HG02852 (cell line): Measurements from ENCODE around the gene RUNX3.
"Not testable (repeated sequence)": the region's sequence is repeated elsewhere in the genome, so short reads cannot be mapped to it uniquely, and the experiment has no call there.

Experiments used
- ATAC-seq: cut with Tn5 transposase; IDR thresholded peaks from one replicate; pipeline ENCODE4 v1.9.1; 2021; ENCODE audit warnings: mild to moderate bottlenecking, moderate library complexity; ENCODE audit not compliant: unreplicated experiment

The RUNX3 gene

DNA sequence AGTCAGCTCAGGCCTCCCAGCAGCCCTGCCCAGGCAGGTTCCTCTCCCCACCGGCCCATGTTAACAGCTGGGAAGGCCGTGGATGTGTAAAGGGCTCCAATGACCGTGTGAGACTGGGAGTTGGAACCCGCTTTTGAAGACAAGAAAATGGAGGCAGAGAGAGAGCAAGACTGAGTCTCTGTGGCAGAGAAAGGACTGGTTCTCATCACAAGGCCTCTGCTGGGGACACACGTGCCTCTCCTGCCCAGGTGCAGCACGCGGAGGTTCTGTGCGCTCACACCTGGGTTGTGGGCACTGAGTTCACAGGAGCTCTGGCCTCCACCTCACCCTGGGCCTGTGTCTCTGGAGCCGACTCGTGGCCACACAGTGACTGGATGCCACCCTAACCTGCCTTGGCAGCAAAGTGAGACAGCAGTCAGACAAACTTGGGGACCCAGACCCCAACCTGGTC is 27.0 kb downstream of the RUNX3 start:
- ATAC-seq, result no peak

DNA sequence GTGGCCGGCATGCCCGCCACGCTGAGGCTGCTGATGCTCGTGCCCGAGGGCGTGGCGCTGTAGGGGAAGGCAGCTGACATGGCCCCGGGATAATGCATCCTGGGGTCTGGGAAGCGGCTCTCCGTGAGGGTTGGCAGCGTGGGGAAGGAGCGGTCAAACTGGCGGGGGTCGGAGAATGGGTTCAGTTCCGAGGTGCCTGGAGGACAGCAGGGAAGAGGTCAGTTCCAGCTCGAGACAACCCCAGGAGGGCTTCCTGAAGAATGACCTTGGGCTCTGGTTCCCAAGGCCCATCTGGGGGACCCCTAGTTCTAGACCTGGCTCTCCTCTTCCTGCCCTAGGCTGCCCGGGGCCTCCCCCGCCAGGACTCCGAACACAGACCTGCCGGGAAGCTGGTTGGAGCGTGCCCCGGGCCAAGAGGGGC is 27.6 kb downstream of the RUNX3 start:
- ATAC-seq, result no peak

DNA sequence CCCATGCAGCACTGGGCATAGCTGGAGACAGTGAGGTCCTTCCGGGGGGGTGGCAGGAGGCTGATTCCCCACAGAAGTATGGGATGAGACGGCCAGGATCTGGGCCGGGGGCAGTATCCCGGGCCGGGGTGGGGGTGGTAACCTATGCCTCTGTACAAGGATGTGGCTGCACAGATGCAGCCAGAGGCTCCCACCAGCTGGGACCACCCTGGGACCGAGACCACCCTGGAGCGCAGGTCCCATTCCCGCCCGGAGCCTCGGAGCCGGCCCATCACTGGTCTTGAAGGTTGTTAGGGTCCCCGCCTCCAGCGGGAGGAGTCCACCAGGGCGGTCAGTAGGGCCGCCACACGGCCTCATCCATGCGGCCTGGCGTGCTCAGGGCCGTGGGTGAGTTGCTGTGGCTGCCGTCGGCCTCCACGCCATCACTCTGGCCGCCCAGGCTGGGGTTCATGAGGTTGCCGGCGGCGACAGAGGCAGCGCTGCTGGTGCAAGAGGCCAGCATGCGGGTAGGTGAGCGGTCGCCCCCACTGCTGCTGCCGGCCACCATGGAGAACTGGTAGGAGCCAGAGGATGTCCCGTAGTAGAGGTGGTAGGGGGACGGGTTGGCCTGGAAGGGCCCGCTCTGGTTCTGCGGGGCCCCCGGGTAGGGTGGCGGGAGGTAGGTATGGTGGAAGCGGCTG is 28.1 kb downstream of the RUNX3 start:
- no peak for ATAC-seq

DNA sequence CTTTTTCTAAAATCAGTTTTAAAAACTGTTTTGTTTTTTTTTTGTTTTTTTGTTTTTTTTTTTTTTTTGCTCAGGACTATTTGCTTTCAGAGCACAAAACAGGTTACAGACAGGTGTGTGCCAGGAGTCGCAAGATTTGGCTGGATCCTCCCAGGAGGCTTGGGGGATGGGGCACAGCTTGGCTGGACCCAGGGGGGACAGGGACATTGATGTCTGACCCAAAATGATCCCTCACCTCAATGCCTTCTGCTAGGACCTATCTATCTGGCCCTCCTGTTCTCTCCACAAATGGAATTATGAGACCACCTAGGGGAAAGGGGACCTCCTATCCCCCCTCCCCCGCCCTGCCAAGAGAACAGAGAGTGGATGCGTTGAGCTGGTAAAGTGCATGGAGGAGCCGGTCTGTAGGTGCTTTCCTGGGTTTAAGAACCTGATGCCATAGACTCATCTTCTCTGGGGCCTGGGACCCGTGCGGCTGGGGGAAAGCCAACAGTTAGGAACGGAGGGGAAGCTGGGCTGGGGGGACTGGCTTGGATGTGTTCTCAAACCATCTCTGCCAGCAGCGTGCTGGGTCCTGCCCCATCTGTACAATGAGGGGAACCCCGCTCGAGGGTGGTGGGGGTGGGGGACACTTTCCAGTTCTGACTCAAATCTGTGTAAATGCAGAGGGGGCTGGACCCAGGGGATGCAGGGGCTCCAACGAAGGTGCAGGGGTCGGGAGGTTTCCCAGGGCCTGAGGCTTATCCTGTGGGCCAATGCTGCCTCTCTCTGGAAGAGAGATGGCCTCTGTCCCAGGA is 28.9 kb downstream of the RUNX3 start:
- ATAC-seq, result no peak

DNA sequence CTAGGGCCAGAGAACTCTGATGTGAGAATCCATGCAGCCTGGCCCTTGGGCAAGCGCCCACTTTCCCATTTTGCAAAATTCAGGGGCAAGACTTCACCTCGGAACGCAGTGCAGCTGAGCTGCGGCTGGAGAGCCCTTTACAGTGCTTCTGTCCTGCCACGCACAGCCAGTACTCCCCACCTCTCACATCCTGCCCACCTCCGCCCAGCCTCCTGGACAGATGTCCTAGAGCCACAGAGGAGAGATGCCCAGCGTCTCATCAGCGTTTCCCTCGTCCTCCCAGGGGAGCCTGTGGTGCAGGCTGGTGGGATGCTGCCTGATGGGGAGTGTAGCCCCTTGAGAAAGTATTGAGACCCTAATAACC is 29.6 kb downstream of the RUNX3 start:
- ATAC-seq, result no peak

DNA sequence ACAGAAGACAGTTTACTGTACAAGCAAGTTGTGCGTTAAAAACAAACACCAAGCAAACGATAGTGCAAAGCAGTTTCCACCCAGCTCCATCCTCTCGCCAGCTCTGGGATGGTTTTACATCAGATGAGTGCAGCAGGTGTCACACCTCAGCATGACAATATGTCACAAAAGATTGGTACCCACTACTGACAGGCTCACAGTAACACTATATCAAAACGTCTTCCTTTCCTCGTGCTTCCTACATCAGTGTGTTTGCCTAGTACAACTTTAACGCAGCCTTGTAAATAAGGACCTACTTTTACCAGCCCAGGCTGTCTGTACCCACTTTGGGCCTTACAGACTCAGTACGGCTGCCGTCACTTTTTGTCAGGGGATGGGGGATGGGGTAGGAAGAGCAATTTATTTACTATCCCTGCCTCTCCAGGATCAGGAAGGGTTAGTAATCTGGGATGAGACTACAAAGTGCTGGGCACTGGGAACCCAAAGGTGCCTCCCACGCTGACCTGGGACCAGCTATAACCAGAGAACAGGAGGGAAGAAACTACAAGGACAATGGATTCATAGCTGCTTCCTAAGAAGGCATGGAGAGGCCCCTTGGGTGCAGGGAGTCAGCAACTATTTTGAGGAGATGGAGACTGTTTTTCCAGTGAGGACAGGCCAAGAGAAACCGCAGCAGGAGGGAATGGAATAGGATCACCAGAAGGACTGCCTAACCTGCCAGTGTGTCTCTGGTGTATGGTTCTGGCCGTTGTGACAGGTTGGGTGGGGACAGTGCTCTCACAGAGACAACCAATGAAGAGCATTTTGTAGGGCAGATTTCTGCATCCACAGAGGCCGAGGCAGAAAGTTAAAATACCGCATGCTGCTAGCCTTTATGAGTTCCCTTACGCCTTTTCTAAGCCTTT is 30.2 kb downstream of the RUNX3 start:
- ATAC-seq, result no peak

DNA sequence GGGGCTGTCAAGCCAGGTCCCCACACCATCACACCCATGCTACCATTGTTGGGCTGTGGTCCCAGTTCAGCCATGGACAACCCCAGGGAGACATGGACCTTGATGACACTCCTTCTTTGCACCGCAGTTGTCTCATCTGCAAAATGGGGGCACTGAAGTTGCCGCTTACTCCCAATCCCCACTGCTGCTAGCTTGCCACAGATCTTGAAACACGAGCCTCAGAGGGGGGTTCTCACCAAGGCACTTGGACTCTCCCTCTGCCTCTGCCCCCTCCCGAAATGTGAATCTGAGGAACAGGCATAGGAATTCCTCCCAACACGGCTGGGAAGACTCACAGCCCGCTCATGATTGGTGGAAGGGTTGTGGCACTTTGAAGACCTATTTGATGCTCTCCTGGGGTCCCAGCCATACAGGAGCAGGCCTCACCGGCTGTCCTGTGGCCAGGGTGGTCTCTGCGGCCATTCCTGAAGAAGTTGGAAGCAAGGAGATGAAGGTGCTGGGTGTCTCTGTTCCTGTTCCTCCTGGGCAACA is 31.1 kb downstream of the RUNX3 start:
- no peak for ATAC-seq

DNA sequence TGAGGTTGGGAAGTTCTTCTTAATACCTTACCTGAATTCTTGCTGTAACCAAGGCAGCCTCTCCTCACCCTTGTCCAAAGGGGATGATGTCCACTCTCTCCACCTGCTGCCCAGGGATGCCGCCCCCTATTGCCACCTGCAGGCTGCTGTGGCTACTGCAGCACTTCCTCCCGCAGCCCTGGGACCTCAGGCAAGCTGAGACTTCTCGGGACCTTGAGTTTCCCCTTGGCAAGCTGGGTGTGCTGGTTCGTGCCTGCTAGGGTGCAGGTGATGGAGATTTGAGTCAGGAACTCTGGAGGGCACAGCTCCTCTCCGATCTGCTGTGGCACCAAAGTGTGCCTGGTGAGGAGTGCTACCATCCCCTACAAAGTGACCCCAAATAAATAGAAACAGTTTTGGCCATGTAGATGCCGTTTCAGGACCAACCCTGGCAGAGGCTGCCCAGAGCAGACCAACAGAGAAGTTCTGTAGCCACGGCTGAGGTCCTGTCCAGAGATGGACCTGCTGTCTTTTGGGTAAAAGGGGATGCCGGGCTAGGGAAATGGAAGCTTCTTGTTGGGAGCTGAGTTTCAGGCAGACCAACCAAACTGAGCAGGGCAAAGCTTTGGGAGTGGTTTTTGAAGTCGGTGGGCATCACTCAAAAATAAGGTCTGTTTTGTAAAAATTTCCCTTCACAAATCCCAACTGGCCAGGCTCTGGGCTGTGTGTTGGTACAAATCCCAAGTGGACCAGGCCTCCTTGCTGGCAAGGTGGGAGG is 31.7 kb downstream of the RUNX3 start:
- ATAC-seq, result no peak

DNA sequence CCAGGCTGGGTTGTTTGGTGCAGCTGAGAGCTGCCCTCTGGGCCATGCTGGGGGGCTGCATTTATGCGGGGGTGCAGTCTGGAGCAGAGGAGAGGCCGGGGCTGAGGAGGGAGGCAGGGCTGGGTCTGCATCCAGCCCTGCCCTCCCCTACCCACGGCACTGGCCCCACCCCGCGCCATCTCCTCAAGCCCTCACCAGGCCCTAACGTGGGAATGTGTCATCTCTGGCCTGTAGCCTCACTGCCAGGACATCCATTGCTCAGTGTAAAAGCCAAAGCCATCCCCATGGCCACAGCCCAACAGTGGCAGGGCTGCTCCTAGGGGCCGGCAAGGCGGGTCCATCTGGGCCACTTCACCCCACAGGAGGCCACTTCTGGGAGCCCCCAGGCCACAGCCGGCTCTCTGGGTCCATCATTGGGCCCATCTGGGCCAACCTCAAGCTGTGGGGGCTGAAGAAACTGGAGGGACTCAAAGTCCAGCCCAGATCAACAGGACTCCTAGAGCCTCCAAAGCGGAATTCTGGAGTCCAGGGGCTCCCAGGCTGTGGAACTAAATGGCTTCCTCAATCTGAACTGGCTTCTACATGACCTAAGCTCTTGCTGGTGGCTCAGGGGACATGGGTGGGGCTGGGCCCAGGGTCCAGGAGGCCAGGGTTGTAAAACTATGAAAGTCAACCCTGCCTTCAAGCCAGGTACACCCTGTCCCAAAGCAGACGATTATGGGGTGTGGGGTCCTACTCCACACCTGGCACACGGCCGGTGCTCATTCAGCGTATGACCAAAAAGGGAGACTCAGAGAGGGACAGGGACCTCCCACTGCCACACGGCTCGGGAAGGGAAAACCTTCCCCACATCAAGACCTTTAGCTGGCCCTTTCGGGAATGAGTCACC is 32.6 kb downstream of the RUNX3 start:
- ATAC-seq, result no peak

DNA sequence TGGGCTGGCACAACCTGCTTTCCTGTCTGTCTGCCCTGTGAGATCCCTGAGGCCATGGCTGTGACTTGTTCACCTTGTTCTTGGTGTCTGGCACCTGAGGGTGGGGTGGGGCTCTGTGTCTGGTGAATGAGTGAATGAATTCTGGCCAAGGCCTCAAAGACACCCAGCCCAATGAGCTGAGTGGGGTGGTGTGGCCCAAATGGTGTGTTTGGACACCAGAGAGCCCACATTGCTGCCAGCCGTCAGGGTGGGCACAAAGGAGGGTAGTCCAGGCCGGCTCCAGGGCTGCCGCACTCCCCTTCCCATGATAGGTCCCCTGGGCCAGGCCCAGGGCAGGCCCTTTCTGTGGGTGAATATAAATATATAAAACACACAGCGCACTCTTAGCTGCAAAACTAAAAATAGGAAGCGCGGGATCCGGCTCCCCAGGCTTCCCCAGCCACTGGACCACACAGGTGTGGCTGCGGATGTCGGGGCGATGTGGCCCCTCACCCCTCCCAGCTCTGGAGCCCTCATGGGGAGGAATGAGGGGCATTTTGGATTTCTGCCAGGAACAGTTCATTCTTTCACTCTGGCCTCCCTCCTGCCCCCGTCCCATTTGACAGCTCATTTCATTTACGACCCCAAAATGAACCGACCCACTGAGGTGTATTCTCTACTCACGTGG is 33.3 kb downstream of the RUNX3 start:
- ATAC-seq, result no peak

DNA sequence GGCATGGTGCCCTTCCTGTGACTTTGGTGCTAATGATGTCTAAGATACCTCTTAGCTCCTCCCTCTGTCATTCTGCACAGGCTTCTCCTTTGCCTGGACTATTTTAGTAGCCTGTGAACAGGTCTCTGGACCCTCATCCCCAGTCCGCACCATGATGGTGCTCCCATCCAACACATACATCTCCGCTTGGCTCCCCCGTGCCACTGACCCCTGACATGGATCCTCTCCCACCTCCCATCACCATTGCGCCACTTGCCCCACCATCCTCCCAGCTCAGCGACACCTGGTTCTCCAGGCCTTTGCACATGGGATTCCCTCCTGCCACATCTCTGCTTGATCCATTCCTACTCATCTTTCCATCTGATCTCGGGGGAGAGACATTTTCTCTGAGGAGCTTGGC is 33.9 kb downstream of the RUNX3 start:
- ATAC-seq, result no peak

DNA sequence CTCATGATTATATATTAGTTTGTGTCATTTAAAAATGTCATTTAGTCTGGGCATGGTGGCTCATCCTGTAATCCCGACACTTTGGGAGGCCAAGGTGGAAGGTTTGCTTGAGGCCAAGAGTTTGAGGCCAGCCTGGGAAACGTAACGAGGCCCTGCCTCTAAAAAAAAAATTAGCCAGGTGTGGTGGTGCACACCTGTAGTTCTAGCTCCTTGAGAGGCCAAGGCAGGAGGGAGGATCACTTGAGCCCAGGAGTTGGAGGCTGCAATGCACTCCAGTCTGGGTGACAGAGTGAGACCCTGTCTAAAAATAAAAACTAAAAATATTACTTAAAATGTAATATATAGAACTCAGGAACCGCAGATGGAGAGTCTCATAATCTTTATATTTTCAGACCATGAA is 34.6 kb downstream of the RUNX3 start:
- no peak for ATAC-seq

DNA sequence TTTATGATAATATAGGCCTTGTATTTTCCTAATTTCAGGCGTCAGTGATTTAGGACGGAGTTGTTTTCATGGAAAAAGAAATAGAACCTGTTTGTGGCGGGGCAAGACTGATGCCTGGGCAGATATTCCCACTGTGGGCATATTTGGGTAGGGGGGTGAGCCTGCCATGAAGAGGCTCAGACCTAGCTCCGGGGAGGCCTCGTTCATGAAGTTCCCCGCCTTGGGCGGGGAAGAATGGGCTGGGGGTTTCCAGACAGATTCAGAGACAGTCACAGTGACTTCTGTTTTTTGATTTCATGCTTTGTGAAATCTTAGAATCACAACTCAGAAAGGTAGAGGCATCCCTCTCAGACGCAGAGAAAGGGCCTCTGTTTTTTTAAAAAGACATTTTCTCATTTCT is 36.1 kb downstream of the RUNX3 start:
- ATAC-seq, result no peak

DNA sequence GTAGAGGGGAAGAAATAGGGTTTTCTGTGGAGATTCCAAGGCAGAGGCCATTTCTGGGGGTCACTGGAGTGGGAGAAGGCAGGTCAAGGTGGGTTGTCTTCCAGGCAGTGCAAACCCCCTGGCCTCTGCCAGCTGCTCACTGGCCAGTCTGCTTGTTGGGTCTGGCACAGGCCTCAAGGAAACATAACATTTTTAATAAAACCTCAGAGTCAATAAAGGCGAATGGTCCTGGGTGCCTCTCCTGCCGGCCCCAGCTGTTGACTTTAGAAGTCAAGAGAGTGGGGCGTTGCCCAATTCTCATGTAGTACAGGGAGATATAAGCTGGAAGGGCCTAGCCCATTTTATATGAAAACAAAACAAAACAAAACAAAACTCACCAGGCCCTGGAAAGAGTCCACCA is 36.6 kb downstream of the RUNX3 start:
- no peak for ATAC-seq

DNA sequence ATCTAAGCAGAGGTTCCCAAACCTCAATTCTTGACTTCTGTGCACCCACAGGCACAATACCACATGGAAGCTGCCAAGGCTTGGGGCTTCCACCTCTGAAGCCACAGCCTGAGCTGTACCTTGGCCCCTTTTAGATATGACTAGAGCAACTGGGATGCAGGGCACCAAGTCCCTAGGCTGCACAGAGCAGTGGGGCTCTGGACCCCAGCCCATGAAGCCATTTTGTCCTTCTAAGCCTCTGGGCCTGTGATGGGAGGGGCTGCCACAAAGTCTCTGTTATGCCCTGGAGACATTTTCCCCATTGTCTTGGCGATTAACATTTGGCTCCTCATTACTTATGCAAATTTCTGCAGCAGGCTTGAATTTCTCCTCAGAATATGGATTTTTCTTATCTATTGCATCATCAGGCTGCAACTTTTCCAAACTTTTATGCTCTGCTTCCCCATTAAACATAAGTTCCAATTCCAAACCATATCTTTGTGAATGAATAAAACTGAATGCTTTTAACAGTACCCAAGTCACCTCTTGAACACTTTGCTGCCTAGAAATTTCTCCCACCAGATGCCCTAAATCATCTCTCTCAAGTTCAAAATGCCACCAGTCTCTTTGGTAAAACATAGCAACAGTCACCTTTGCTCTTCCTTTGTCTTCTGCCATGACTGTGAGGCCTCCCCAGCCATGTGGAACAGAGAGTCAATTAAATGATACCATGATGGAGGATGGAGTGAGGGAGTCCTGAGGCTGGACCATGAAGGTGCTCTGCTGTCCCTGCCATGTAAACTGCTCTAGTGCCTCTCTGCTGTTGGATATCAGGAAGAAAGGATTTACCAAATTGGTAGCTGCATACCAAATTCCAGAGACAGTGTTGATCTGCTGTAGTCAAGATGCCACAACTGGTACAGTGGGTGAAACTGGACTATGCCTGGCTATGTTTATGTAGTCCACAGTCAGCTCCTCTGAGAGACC is 37.6 kb downstream of the RUNX3 start:
- no peak for ATAC-seq

DNA sequence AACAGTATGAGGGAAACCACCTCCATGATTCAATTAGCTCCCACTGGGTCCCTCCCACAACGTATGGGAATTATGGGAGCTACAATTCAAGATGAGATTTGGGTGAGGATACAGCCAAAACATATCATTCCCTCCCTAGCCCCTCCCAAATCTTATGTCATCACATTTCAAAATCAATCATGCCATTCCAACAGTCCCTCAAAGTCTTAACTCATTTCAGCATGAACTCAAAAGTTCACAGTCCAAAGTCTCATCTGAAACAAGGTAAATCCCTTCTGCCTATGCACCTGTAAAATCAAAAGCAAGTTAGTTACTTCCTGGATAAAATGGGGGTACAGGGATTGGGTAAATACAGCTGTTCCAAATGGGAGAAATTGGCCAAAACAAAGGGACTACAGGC is 38.7 kb downstream of the RUNX3 start:
- not testable (repeated sequence) for ATAC-seq

DNA sequence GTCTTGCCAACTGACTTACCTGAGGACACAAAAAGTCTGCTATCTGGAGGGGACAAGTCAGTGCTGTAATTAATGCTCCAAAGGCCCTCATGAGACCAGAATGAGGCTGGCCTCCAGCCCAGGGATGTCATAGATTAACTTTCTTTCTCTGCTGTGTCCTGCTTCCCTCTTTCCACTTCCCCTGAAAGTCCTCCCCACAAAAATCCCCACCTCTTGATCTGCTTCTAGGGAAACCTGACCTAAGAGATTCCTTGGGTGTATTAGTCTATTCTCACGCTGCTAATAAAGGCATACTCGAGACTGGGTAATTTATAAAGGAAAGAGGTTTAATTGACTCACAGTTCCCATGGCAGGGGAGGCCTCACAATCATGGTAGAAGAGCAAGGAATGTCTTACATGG is 39.2 kb downstream of the RUNX3 start:
- no peak for ATAC-seq
